A673 (cell line): ENCODE data around the gene MAML3.

Experiments used
- EZH2 ChIP-seq: fragments of 200-600 bp; sonication (generic); IDR thresholded peaks from 2 replicates; pipeline ENCODE4 v1.6.1; 2017; ENCODE audit warnings: borderline replicate concordance, low read depth, mild to moderate bottlenecking, mixed read lengths, antibody characterized with exemption, low read length; ENCODE audit not compliant: poor library complexity, severe bottlenecking
- TF ChIP-seq, protein P1 (sequence below): fragments of 300-800, 200-600 bp; sonication (generic); conservative IDR thresholded peaks from 2 replicates; pipeline ENCODE4 v1.5.1; 2017; ENCODE audit warnings: low read depth, mild to moderate bottlenecking, antibody characterized with exemption, low read length, moderate library complexity, mixed read lengths

DNA sequence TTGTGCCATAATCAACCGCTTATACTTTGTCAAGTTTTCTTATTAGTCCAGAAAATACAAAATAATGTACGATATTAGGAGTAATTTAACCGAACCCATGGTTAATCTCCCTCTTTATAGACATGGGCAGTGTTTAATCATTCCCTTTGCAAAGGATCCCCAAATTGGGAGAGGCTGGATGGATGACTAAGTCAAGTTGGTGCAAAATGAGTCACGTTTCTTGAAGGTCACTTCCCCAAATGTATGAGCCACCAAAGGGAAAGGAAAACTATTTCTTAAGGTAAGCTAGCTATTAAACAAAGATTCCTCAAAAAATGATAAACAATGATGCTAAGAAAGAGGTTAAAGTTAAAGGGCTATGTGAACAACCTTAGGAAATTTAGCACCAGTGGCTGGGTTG, 17.5 kb downstream of the MAML3 start:
- TF ChIP-seq, protein P1, sequence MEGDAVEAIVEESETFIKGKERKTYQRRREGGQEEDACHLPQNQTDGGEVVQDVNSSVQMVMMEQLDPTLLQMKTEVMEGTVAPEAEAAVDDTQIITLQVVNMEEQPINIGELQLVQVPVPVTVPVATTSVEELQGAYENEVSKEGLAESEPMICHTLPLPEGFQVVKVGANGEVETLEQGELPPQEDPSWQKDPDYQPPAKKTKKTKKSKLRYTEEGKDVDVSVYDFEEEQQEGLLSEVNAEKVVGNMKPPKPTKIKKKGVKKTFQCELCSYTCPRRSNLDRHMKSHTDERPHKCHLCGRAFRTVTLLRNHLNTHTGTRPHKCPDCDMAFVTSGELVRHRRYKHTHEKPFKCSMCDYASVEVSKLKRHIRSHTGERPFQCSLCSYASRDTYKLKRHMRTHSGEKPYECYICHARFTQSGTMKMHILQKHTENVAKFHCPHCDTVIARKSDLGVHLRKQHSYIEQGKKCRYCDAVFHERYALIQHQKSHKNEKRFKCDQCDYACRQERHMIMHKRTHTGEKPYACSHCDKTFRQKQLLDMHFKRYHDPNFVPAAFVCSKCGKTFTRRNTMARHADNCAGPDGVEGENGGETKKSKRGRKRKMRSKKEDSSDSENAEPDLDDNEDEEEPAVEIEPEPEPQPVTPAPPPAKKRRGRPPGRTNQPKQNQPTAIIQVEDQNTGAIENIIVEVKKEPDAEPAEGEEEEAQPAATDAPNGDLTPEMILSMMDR: no peak
- no peak for TF ChIP-seq EZH2
